ENCODE data around the gene SELENOV.
A peak's percentile ranks its signal among the peaks of the same experiment; 100 is the strongest.

GRCh38 chr19:39480337-39481228 lies 34.4 kb upstream of the SELENOV start, which contains the start of gene TIMM50:
- TF ChIP-seq CTCF (IDR thresholded peaks at IDR 0.05 in 4 of 5, conservative IDR thresholded peaks at IDR 0.05 in 1 of 5) = no peak
- TF ChIP-seq POLR2A (IDR thresholded peaks at IDR 0.05) = peak; percentile 44 to 71
